K562 (cell line): Measurements from ENCODE around the gene SMS.

Source experiments
- PHTF2 ChIP-seq: fragments of 250-450 bp; sonication (Bioruptor Pico); IDR thresholded peaks from 2 replicates; pipeline ENCODE4 v1.5.0; 2021; ENCODE audit warnings: mild to moderate bottlenecking
- TF ChIP-seq, protein P1 (sequence below): fragments of 250-450 bp; sonication (Bioruptor Pico); IDR thresholded peaks from 2 replicates; pipeline ENCODE4 v1.5.0; 2021

DNA sequence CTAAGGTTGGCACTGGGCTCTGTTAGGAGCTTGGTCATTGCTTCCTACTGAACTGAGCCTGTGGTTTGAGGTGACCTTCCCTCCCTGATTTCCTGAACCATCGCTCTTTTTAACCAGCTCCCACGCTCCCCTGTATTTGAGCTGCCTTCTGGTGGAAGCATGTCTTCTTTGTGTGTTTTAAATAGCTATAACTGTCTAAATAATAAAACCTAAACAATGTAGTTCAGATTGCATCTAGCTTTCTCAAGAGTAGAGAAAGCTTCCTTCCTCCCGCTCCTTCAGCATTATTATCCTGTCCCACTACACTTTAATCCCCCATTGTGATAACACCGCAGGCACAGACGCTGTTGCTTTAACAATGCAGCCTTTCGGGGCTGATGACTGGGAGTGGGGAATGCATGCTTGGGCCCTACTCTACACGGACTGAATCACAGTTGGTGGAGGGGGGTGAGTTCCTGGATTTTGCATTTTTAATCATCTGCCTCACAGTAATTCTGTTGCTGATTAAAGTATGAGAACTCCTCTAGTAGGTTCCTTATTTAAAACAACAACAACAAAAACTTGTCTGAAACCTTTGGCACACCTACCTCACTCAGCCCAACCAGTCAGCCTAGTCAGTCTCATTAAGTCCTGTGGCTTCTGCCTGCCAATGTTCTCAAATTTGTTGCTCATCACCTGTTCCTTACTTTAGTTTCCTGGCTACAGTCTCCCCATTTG is 6.6 kb downstream of the SMS start:
- TF ChIP-seq PHTF2 (CRISPR knock-in tag) = no peak
- TF ChIP-seq, protein P1, sequence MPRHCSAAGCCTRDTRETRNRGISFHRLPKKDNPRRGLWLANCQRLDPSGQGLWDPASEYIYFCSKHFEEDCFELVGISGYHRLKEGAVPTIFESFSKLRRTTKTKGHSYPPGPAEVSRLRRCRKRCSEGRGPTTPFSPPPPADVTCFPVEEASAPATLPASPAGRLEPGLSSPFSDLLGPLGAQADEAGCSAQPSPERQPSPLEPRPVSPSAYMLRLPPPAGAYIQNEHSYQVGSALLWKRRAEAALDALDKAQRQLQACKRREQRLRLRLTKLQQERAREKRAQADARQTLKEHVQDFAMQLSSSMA (CRISPR knock-in tag) = no peak
